Smooth muscle cell (in vitro differentiated cells): ENCODE data around the gene COL20A1. TPM values are rescaled to one million over a fixed set of nuclear protein-coding genes. Genes with fewer than 3 reads are reported as not detected.

ENCODE experiments used
- DNase-seq: peaks from one replicate; lab custom pipeline; 2025; ENCODE audit not compliant: unreplicated experiment; lab: John Stamatoyannopoulos, UW
- H2AFZ ChIP-seq: fragments of 200-600 bp; sonication (generic); 2 replicates; pipeline ENCODE4 v1.6.0; 2016; ENCODE audit warnings: antibody characterized with exemption, low read depth, mild to moderate bottlenecking
- H3F3A ChIP-seq: fragments of 200-600 bp; sonication (generic); 2 replicates; pipeline ENCODE4 v1.6.0; 2017; ENCODE audit warnings: antibody characterized with exemption, low read depth
- H3K27ac ChIP-seq: fragments of 200-600 bp; sonication (generic); 2 replicates; pipeline ENCODE4 v1.5.1; 2016; ENCODE audit warnings: low read depth, mild to moderate bottlenecking
- H3K27me3 ChIP-seq: fragments of 200-600 bp; sonication (generic); 2 replicates; pipeline ENCODE4 v1.6.1; 2016; ENCODE audit warnings: low read depth, mild to moderate bottlenecking
- H3K36me3 ChIP-seq: fragments of 200-600 bp; sonication (generic); 2 replicates; pipeline ENCODE4 v1.5.1; 2016; ENCODE audit warnings: low read depth
- H3K4me1 ChIP-seq: fragments of 200-600 bp; sonication (generic); 2 replicates; pipeline ENCODE4 v1.5.1; 2016; ENCODE audit warnings: low read depth
- H3K4me2 ChIP-seq: fragments of 200-600 bp; sonication (generic); 2 replicates; pipeline ENCODE4 v1.6.0; 2016; ENCODE audit warnings: mild to moderate bottlenecking
- H3K4me3 ChIP-seq: fragments of 200-600 bp; sonication (generic); 2 replicates; pipeline ENCODE4 v1.5.1; 2016; ENCODE audit warnings: mild to moderate bottlenecking
- H3K79me2 ChIP-seq: fragments of 200-600 bp; sonication (generic); 2 replicates; pipeline ENCODE4 v1.6.0; 2016; ENCODE audit warnings: low read depth, mild to moderate bottlenecking
- H3K9ac ChIP-seq: fragments of 200-600 bp; sonication (generic); 2 replicates; pipeline ENCODE4 v1.6.0; 2016; ENCODE audit warnings: low read depth
- H3K9me3 ChIP-seq: fragments of 200-600 bp; sonication (generic); replicated peaks from 2 replicates; pipeline ENCODE4 v1.5.1; 2016; ENCODE audit warnings: low read depth
- H4K20me1 ChIP-seq: fragments of 200-600 bp; sonication (generic); 2 replicates; pipeline ENCODE4 v1.6.0; 2016; ENCODE audit warnings: low read depth
- WGBS: methylation state at CpG from one replicate; pipeline ENCODE4 v1.1.7; 2016; ENCODE audit warnings: low lambda C conversion rate; 5-methylcytosine and 5-hydroxymethylcytosine counted together
- polyA plus RNA-seq: library from polyadenylated mRNA; unstranded; fragments of >200 nt; fragmentation: Nextera tagmentation; extraction: Ambion mirVana; gene quantifications from 2 replicates; pipeline ENCODE4 v1.2.1, GENCODE V29; 2016
- total RNA-seq: library from RNA; depleted of rRNA; stranded (reverse); fragments of >200 nt; gene quantifications from 2 replicates; pipeline ENCODE4 v1.2.3, GENCODE V29; 2014
- TF ChIP-seq, protein P1 (sequence below): fragments of 200-600 bp; sonication (generic); IDR thresholded peaks from 2 replicates; pipeline ENCODE4 v1.5.1; 2017; ENCODE audit warnings: borderline replicate concordance, mild to moderate bottlenecking, antibody characterized with exemption; ENCODE audit not compliant: insufficient read depth, poor library complexity, severe bottlenecking

The COL20A1 gene
- total and polyA plus RNA-seq, 2 experiments from 2014 or later: 0.23 to 0.36 TPM

DNA sequence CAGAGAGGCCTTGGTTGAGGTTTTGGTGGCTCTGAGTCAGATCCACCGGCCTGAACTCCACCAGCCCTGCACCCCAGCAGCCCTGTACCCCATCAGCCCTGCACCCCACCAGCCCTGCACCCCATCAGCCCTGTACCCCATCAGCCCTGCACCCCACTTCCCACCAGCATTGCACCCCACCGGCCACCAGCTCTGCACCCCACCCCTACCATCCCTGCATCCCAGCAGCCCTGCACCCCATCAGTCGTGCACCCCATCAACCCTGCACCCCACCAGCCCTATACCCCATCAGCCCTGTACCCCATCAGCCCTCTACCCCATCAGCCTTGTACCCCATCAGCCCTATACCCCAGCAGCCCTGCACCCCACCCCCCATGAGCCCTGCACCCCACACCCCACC lies 82.5 kb downstream of the COL20A1 start:
- Histone ChIP-seq H2AFZ (no peak overlapping the region), H3K4me3 (no peak overlapping the region), H3K4me1 (peaks cover 15% of the 10 kb centered on the region), H3K4me2 (no peak overlapping the region), H3K79me2 (no peaks in the 10 kb centered on the region), H3K27ac (no peak overlapping the region), H3K9ac (no peak overlapping the region), H4K20me1 (no peaks in the 10 kb centered on the region), H3F3A (no peaks in the 10 kb centered on the region), H3K9me3 (no peaks in the 10 kb centered on the region), H3K36me3 (no peaks in the 10 kb centered on the region), H3K27me3 (no peaks in the 10 kb centered on the region)
- 78% methylated on average over 1 of the region's 3 CpGs for WGBS
- TF ChIP-seq, protein P1, sequence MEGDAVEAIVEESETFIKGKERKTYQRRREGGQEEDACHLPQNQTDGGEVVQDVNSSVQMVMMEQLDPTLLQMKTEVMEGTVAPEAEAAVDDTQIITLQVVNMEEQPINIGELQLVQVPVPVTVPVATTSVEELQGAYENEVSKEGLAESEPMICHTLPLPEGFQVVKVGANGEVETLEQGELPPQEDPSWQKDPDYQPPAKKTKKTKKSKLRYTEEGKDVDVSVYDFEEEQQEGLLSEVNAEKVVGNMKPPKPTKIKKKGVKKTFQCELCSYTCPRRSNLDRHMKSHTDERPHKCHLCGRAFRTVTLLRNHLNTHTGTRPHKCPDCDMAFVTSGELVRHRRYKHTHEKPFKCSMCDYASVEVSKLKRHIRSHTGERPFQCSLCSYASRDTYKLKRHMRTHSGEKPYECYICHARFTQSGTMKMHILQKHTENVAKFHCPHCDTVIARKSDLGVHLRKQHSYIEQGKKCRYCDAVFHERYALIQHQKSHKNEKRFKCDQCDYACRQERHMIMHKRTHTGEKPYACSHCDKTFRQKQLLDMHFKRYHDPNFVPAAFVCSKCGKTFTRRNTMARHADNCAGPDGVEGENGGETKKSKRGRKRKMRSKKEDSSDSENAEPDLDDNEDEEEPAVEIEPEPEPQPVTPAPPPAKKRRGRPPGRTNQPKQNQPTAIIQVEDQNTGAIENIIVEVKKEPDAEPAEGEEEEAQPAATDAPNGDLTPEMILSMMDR: no peak
- DNase-seq: no peak

DNA sequence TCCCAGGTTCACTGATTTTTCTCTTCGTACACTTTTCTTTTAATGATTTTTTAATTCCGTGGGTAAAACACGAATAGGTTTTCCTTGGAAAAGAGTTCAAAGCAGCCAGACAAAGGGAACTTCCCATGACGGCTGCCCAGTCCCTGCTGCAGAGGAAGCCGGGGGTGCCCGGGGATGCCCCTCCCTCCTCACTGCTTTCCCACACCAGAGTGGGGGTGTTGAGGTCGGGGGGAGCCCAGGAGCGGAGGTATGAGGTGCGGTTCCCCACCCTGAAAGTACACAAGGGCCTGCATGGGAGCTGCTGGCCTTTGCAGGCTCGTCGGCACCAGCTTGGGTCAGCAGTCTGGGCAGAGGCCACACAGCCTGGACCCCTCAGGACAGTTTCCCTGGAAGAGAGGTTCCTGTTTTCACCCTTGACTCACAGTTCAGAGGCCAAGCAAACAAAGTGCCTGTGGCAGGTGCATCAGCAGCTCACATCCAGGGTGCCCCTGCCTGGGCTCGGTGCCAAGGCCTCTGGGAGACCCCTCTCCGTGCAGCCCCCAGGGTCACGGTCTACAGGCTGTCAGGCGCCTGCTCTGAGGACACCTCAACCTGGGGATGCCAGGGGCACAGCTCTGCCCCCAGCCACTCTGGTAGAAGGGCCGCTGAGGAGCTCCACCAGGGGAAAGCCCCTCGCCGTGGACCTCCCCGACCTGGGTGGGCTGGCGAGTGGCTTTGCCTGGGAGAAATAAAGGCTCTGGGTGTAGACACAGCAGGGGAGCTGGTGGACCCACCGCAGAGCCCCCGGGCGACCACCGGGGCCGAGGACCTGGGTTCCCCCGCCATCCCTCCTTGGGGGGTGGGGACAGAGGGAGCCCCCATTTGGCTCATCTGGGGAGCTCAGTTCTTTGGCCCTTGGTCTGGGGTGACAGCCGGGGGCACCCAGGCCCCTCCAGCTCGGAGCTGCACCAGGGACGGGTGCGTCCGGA lies 83.6 kb downstream of the COL20A1 start:
- 83% methylated on average over 27 of the region's 31 CpGs for WGBS
- no peaks in the 10 kb centered on the region for H3K9me3 ChIP-seq
- TF ChIP-seq, protein P1: no peak

DNA sequence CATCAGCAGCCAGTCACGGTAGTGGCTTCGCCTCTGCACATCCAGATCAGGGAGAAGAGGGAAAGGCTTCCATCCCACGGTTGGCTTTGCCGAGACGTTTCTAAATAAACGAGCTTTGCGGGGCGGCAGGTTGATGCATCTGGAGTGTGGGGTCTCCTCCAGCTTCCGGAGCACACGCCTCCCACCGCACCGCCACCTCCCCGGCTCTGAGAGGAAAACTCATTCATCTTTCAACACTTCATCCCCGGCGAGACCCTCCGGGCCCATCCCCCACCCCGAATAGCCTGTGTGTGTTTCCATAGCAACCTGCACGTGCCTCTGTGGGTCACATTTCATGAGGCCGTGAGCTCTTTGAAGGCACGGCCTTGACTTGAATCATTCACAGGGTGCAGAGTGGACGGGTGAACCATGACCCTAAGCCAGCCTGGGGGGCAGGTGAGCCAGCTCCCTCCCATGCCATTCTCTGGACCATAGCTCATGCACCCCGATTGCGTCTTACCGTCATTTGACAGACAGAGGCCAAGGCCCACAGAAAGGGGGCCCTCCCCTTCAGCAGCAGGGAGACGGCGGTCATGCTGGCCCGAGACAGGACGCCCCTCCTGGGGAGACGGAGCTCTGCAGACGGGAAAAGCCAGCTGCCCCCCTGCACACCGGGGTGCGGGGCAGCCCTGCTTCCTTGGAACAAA lies 84.4 kb downstream of the COL20A1 start:
- no peak overlapping the region for H3K9ac ChIP-seq
- WGBS: 64% methylated on average over 32 of the region's 32 CpGs
- no peaks in the 10 kb centered on the region for H3K9me3 ChIP-seq
- H3K4me3 ChIP-seq: no peak overlapping the region
- TF ChIP-seq, protein P1: no peak
- no peak for DNase-seq
- no peak overlapping the region for H2AFZ ChIP-seq
- H3K27ac ChIP-seq: no peak overlapping the region
- H3K4me2 ChIP-seq: no peak overlapping the region
- no peaks in the 10 kb centered on the region for H3F3A ChIP-seq
- no peaks in the 10 kb centered on the region for H3K27me3 ChIP-seq
- H3K36me3 ChIP-seq: no peaks in the 10 kb centered on the region
- H3K79me2 ChIP-seq: no peaks in the 10 kb centered on the region
- peaks cover 15% of the 10 kb centered on the region for H3K4me1 ChIP-seq
- no peaks in the 10 kb centered on the region for H4K20me1 ChIP-seq

More for the DNA sequence above, 83.6 kb downstream of the COL20A1 start:
- no peak overlapping the region for H3K4me2 ChIP-seq
- no peaks in the 10 kb centered on the region for H3K27me3 ChIP-seq
- no peaks in the 10 kb centered on the region for H3F3A ChIP-seq
- H3K4me3 ChIP-seq: no peak overlapping the region
- H2AFZ ChIP-seq: no peak overlapping the region
- H3K79me2 ChIP-seq: no peaks in the 10 kb centered on the region
- H3K9ac ChIP-seq: no peak overlapping the region
- H3K4me1 ChIP-seq: peaks cover 15% of the 10 kb centered on the region
- no peaks in the 10 kb centered on the region for H3K36me3 ChIP-seq
- no peak overlapping the region for H3K27ac ChIP-seq
- no peaks in the 10 kb centered on the region for H4K20me1 ChIP-seq
- DNase-seq: no peak
